ENCODE data around the gene NOTCH2. TPM values are rescaled to one million over a fixed set of nuclear protein-coding genes. Genes with fewer than 3 reads are reported as not detected.
A peak's percentile ranks its signal among the peaks of the same experiment; 100 is the strongest.

NOTCH2 gene
- total and polyA plus RNA-seq, 9 of the 15 experiments (the other 6 are each of a cell fraction or from before 2014, with no cell fraction given) = 0.04 to 1.2 (median 0.28) TPM; not detected in 1

GRCh38 chr1:119954476-119955422 is 114.7 kb downstream of the NOTCH2 start:
- H3K4me3 ChIP-seq = no peak overlapping the region
- H2AFZ ChIP-seq (ENCODE audit: low read depth, low read length) = no peak overlapping the region
- no peak overlapping the region for H3K4me2 ChIP-seq (ENCODE audit: insufficient read depth, low read length)
- ChIA-PET POLR2A (no interaction called here), CTCF (ENCODE audit: low intra/inter-chr PET ratio) (interaction anchor here (2.3 kb wide), 1 partner anchor 13 kb away, joined by 6 read pairs; no protein-coding TSS in a partner anchor)
- no peak for DNase-seq (ENCODE audit: extremely low read depth in 1 of 4, low spot score in 3 of 4)
- BruUV-seq (replicated peaks) = no TSS peak
- H3K36me3 ChIP-seq (ENCODE audit: control insufficient read depth, insufficient read depth, low read length) = no peaks in the 10 kb centered on the region
- H3K4me1 ChIP-seq (replicated peaks in 1 of 2; ENCODE audit: control insufficient read depth in 2 of 2, insufficient read depth in 2 of 2, low read length in 2 of 2) = no peaks in the 10 kb centered on the region
- no peak for FAIRE-seq
- peak; percentile 60 for ATAC-seq
- H3K9me1 ChIP-seq (ENCODE audit: control insufficient read depth, insufficient read depth, low read length) = no peaks in the 10 kb centered on the region
- peaks cover 5% of the 10 kb centered on the region in 2 experiments; a peak in 3 of 5 replicates for H3K27me3 ChIP-seq (ENCODE audit: control insufficient read depth in 2 of 2, insufficient read depth in 2 of 2, low read length in 2 of 2)
- H4K20me1 ChIP-seq (replicated peaks; ENCODE audit: control insufficient read depth, insufficient read depth, low read length) = no peaks in the 10 kb centered on the region
- no peaks in the 10 kb centered on the region for H3K79me2 ChIP-seq (ENCODE audit: control insufficient read depth, insufficient read depth, low read length)
- intact Hi-C loops (cut with micrococcal nuclease) = no loop called here
- 5% methylated on average over 9 of the region's 9 CpGs for WGBS (ENCODE audit: insufficient coverage, low coverage, missing lambda C conversion rate)
- in situ Hi-C loops (cut with MboI) = loop anchor here (25.0 kb wide), 1 partner anchor 183 kb away; no protein-coding TSS in a partner anchor
- no peaks in the 10 kb centered on the region for H3K9me3 ChIP-seq (replicated peaks; ENCODE audit: control insufficient read depth, insufficient read depth, low read depth, low read length)
- no peak overlapping the region for H3K27ac ChIP-seq (ENCODE audit: extremely low read depth, low read depth, low read length)
- H3K9ac ChIP-seq (ENCODE audit: insufficient read depth in 1 of 2, low read depth in 2 of 2, low read length in 2 of 2) = no peak overlapping the region
- TF ChIP-seq ATF1 (CRISPR knock-in tag; IDR thresholded peaks at IDR 0.05) = no peak
- no peak for TF ChIP-seq ATF1 (tag; IDR thresholded peaks at IDR 0.05)
- TF ChIP-seq SIX5 (IDR thresholded peaks at IDR 0.05; ENCODE audit: borderline replicate concordance in 1 of 2, insufficient read depth in 1 of 2, low read depth in 1 of 2, low read length in 2 of 2) = no peak
- TF ChIP-seq HMGN3 (IDR thresholded peaks at IDR 0.05; ENCODE audit: borderline replicate concordance, extremely low read depth, insufficient read length, low read depth, low read length) = no peak
- no peak for TF ChIP-seq ZNF140 (CRISPR knock-in tag; IDR thresholded peaks at IDR 0.05)
- TF ChIP-seq BRD4 (IDR thresholded peaks at IDR 0.05) = no peak
- no peak for TF ChIP-seq RB1 (IDR thresholded peaks at IDR 0.05; ENCODE audit: low read depth)
- no peak for TF ChIP-seq ZNF263 (CRISPR knock-in tag; IDR thresholded peaks at IDR 0.05; ENCODE audit: borderline replicate concordance)
- TF ChIP-seq RNF2 (IDR thresholded peaks at IDR 0.05) = no peak
- no peak for TF ChIP-seq SMARCA4 (IDR thresholded peaks at IDR 0.05)
- no peak for TF ChIP-seq NELFE (IDR thresholded peaks at IDR 0.05; ENCODE audit: insufficient read depth, insufficient read length)
- TF ChIP-seq ZNF445 (CRISPR knock-in tag; IDR thresholded peaks at IDR 0.05; ENCODE audit: low read depth) = no peak
- TF ChIP-seq ZFP1 (CRISPR knock-in tag; IDR thresholded peaks at IDR 0.05) = no peak
- no peak for TF ChIP-seq ZNF316 (IDR thresholded peaks at IDR 0.05)
- TF ChIP-seq, protein P1, sequence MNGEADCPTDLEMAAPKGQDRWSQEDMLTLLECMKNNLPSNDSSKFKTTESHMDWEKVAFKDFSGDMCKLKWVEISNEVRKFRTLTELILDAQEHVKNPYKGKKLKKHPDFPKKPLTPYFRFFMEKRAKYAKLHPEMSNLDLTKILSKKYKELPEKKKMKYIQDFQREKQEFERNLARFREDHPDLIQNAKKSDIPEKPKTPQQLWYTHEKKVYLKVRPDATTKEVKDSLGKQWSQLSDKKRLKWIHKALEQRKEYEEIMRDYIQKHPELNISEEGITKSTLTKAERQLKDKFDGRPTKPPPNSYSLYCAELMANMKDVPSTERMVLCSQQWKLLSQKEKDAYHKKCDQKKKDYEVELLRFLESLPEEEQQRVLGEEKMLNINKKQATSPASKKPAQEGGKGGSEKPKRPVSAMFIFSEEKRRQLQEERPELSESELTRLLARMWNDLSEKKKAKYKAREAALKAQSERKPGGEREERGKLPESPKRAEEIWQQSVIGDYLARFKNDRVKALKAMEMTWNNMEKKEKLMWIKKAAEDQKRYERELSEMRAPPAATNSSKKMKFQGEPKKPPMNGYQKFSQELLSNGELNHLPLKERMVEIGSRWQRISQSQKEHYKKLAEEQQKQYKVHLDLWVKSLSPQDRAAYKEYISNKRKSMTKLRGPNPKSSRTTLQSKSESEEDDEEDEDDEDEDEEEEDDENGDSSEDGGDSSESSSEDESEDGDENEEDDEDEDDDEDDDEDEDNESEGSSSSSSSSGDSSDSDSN (IDR thresholded peaks at IDR 0.05; ENCODE audit: borderline replicate concordance in 1 of 2, low read depth in 2 of 2, low read length in 2 of 2) = no peak
- TF ChIP-seq, protein P2, sequence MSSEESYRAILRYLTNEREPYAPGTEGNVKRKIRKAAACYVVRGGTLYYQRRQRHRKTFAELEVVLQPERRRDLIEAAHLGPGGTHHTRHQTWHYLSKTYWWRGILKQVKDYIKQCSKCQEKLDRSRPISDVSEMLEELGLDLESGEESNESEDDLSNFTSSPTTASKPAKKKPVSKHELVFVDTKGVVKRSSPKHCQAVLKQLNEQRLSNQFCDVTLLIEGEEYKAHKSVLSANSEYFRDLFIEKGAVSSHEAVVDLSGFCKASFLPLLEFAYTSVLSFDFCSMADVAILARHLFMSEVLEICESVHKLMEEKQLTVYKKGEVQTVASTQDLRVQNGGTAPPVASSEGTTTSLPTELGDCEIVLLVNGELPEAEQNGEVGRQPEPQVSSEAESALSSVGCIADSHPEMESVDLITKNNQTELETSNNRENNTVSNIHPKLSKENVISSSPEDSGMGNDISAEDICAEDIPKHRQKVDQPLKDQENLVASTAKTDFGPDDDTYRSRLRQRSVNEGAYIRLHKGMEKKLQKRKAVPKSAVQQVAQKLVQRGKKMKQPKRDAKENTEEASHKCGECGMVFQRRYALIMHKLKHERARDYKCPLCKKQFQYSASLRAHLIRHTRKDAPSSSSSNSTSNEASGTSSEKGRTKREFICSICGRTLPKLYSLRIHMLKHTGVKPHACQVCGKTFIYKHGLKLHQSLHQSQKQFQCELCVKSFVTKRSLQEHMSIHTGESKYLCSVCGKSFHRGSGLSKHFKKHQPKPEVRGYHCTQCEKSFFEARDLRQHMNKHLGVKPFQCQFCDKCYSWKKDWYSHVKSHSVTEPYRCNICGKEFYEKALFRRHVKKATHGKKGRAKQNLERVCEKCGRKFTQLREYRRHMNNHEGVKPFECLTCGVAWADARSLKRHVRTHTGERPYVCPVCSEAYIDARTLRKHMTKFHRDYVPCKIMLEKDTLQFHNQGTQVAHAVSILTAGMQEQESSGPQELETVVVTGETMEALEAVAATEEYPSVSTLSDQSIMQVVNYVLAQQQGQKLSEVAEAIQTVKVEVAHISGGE (CRISPR knock-in tag; IDR thresholded peaks at IDR 0.05) = no peak
- TF ChIP-seq MAFG (tag; conservative IDR thresholded peaks at IDR 0.05) = no peak

Measured in K562 (cell line).